HG02852 (cell line): ENCODE results near the gene TMEM63A.

ENCODE experiments used
- ATAC-seq: cut with Tn5 transposase; IDR thresholded peaks from one replicate; pipeline ENCODE4 v1.9.1; 2021; ENCODE audit warnings: mild to moderate bottlenecking, moderate library complexity; ENCODE audit not compliant: unreplicated experiment

The TMEM63A gene

GRCh38 chr1:225886159-225887029, 4.2 kb upstream of the TMEM63A start:
- no peak for ATAC-seq

- ATAC-seq: no peak
These were observed 3.2 kb upstream of the TMEM63A start for GRCh38 chr1:225885336-225885735.

- no peak for ATAC-seq
These were observed 1.6 kb upstream of the TMEM63A start for GRCh38 chr1:225883616-225884265.

- ATAC-seq: peak; percentile 36
These were observed 775 bp upstream of the TMEM63A start for GRCh38 chr1:225882694-225883615.

GRCh38 chr1:225881081-225881958, 860 bp downstream of the TMEM63A start:
- peak; percentile 21 for ATAC-seq

- ATAC-seq: no peak
These were observed 1.5 kb downstream of the TMEM63A start for GRCh38 chr1:225880636-225881035.

GRCh38 chr1:225880222-225880588, 2.0 kb downstream of the TMEM63A start:
- ATAC-seq: no peak

GRCh38 chr1:225879521-225880221, 2.5 kb downstream of the TMEM63A start:
- no peak for ATAC-seq

GRCh38 chr1:225878282-225878681, 3.9 kb downstream of the TMEM63A start:
- no peak for ATAC-seq

GRCh38 chr1:225877580-225877979, 4.6 kb downstream of the TMEM63A start:
- ATAC-seq: no peak

GRCh38 chr1:225876900-225877510, 5.2 kb downstream of the TMEM63A start:
- ATAC-seq: no peak

- ATAC-seq: no peak
These were observed 7.0 kb downstream of the TMEM63A start for GRCh38 chr1:225875044-225875815.

GRCh38 chr1:225874431-225874830, 7.7 kb downstream of the TMEM63A start:
- no peak for ATAC-seq

- no peak for ATAC-seq
These were observed 8.8 kb downstream of the TMEM63A start for GRCh38 chr1:225873281-225873850.

GRCh38 chr1:225872075-225872430, 10.1 kb downstream of the TMEM63A start:
- no peak for ATAC-seq

GRCh38 chr1:225871359-225872074, 10.7 kb downstream of the TMEM63A start:
- no peak for ATAC-seq

- ATAC-seq: no peak
These were observed 11.3 kb downstream of the TMEM63A start for GRCh38 chr1:225870911-225871310.
